ENCODE results near the gene DDX47. TPM values are rescaled to one million over a fixed set of nuclear protein-coding genes. Genes with fewer than 3 reads are reported as not detected.
"Not testable (repeated sequence)": the region's sequence is repeated elsewhere in the genome, so short reads cannot be mapped to it uniquely, and the experiment has no call there.

Gene DDX47
- total RNA-seq, 1 donor from 2014 or later: 85.5 TPM

DNA sequence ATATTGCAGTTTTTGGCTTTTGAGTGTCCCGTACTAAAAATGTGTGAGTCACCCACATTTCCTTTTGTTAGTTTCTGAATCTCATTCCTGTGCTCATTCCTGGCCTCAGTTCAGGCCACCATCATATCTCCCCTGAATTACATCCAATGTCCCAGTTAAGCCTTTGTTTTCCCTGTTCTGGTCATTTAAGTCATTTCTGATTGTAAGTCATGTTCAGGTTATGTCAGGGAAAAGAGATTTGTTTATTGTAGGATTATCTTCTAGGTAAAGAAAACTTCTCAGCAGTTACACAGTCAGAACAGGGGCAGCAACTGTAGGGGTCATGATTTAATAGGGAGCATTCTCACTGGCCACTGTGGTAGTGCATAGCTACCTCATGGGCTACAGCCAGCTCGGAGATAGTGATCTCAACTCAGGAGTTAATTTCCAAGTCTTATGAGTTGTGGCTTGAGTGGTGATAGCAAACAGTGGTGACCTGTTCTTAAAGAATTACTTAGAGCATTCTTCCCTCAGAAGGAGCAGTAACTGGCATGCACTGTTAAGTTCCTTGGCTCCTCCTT lies 6.7 kb downstream of the DDX47 start:
- intact Hi-C loops (cut with micrococcal nuclease): no loop called here

DNA sequence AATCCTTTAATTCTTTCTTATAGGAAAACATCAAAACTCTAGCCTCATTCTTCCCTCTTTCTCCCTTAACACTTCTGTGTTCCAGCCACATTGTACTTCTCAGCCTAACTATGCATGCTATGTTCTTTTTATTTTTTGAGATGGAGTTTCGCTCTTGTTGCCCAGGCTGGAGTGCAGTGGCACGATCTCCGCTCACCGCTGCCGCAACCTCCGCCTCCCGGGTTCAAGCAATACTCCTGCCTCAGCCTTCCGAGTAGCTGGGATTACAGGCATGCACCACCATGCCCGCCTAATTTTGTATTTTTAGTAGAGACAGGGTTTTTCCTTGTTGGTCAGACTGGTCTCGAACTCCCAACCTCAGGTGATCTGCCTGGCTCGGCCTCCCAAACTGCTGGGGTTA lies 7.2 kb downstream of the DDX47 start:
- intact Hi-C loops (cut with micrococcal nuclease): not testable (repeated sequence)

DNA sequence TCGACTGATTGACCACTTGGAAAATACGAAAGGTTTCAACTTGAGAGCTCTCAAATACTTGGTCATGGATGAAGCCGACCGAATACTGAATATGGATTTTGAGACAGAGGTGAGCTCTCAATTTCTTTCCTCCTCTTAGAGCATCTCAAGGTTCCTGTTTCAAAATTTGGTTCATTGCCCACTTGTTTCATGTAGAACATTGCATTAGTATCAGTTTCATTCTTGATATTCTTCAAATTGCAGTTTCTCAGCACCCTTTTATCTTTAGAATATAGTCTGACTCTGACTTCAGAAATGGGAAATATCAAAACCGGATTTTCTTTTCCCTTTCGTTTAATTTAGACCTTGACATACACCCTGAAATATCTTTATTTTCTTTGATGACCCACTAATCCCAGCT lies 8.8 kb downstream of the DDX47 start:
- intact Hi-C loops (cut with micrococcal nuclease): no loop called here

DNA sequence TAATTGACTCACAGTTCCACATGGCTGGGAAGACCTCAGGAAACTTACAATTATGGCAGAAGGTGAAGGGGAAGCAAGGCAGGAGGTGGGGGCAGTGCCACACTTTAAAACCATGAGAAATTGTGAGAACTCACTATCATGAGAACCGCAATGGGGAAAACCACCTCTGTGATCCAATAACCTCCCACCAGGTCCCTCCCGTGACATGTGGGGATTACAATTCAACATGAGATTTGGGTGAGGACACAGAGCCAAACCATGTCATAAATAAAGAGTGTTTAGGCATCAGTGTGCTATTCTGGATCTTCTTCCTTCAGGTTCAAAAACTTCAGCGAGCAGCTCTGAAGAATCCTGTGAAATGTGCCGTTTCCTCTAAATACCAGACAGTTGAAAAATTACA lies 9.7 kb downstream of the DDX47 start:
- intact Hi-C loops (cut with micrococcal nuclease): no loop called here

DNA sequence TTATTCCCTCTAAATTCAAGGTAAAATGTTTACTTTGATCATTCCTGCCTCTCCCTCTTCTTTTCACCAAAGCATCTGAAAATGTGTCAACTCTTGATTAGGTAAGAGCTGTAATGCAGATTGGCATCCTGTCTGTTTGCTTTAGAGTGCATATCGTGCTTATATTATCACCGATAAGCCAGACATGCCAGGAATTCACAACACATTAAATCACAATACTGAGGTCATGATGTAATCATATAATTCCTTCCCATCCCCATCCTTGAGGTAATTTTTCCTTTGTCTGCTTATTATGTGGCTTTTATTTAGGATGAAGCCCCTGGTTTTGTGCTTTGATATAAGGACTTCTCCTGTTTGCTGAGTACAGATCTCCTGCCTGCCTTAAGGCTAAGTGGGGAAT lies 10.2 kb downstream of the DDX47 start:
- intact Hi-C loops (cut with micrococcal nuclease): no loop called here

DNA sequence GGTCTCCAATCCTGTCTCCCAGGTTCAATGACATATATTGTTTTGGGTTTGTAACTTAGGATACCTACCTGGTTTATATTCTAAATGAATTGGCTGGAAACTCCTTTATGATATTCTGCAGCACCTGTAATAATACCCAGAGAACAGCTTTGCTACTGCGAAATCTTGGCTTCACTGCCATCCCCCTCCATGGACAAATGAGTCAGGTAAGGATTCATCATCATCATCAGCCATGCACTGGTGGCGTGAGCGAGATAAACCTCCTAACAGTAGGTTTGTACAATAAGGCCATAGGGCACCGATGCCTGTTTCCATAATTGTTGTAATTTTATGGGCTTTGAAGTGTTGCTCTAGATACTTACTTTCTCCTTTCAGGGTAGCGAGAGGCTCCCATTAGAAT lies 10.7 kb downstream of the DDX47 start:
- intact Hi-C loops (cut with micrococcal nuclease): no loop called here

DNA sequence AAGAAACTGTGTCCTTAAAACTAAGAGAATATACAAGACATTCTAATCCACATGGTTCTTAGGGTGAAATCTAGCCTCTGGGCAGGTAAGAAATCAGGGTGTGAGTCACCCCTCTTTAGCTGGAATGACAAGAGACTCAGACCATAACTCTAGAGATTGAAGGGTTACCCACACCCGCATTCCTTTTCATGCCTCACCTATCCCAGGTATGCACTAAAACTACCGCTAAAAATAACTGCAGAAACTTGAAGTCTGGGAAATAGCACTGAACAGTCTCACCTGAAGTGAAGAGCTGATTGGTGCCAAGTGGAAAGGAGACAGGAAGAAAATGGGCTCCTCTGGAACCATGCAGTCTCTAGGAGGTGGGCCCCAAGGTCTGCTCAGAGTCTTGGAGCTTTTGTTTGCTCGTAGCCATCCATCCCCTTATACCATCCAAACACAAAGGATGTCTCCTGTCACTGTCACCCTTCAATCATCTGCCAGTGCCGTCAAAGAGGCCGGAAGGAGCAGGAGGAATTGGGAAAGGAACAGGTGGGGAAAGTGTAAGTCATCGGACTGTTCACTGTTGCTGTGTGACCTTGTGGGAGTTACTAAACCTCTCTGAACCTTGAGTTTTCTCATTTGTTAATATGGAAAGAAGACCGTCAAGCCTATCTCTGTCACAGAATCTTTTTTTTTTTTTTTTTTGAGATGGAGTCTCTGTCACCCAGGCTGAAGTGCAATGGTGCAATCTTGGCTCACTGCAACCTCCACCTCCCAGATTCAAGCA lies 22.4 kb downstream of the DDX47 start:
- intact Hi-C loops (cut with micrococcal nuclease): no loop called here

DNA sequence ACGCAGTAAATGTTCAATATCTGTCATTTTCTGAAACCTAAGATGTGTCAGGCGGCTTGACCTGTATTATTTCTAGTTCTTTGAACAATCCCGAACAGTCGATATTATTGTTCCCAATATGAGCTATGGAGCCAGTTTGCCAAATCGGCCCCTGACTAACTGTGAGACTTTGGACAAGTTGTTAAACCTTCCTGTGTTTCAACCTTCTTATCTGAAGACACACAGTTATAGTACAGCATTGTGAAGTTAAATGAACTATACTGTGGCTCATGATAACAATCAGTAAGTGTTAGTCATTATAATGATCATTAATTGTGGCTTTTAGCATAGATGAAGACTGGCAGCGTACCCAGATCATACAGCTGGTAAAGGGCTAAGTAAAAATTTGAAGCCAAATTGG lies 23.4 kb downstream of the DDX47 start:
- intact Hi-C loops (cut with micrococcal nuclease): no loop called here

DNA sequence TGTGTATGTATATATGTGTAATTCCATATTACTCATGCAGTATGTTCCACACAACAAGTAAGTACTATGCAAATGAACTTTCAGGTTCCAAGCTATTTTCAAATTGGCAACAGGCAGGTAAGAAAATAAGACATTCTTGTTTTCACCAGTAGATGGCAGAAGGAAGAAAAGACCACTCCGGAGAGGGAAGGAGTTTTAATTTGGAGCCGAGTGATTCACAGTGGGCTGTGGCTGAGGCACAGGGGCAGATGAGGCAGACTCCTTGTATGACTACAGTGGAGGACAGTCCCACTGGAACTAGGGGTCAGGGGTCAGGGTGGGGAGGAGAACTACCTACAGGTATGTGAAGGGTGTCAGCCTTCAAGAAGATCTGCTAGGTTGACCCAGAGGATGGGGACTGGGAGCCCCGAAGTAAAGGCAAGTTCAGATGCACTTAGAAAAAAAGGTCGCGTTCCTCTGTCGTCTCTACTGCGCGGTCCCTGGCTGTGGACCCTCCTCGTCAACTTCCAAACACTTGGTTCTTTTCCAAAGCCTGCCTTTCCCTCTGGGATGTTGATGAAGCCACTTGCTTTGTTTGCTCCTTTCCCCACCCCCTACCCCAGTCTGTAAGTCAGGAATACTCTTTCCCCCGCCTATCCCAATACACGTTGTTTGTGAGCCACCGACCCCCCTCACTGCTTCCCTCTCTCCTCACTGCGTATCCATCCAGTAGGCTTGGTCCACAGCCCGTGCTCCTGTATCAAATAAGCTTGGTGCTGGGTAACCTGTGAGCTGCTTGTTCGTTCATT lies 24.1 kb downstream of the DDX47 start:
- intact Hi-C loops (cut with micrococcal nuclease): no loop called here

DNA sequence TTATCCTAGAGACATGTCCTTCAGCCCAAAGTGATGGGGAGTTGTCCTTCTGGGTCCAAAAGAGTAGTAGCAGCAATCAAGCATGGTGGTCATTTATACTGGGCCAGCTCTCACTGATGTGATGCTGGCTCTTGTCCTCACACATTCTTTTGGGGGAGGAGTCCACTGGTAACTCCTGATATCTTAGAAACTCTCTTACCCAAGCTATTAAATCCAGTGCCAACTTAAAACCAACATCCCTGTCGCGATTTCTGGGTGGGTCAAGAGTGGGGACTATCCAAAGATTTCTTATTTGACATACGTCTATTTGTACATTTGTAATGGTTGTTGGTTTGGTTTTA lies 24.6 kb downstream of the DDX47 start:
- intact Hi-C loops (cut with micrococcal nuclease): no loop called here

DNA sequence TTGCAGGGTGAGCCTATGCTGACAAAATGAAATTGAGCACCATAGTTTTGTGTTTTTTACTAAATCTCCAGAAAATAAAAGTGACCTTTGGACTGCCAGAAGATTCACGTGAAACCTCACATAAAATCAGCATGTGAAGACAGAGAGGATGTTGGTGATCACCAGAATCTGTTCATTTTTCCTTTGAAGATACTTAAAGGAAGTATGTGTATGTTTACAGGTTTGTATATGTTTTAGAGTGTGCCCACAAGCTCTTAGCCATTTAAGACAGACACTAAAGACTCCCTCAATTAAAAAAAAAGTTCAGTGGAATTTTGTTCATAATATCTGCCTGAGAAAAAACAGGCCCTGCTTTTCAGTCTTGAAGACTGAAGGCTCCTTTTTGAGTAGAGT lies 25.9 kb downstream of the DDX47 start:
- intact Hi-C loops (cut with micrococcal nuclease): no loop called here

DNA sequence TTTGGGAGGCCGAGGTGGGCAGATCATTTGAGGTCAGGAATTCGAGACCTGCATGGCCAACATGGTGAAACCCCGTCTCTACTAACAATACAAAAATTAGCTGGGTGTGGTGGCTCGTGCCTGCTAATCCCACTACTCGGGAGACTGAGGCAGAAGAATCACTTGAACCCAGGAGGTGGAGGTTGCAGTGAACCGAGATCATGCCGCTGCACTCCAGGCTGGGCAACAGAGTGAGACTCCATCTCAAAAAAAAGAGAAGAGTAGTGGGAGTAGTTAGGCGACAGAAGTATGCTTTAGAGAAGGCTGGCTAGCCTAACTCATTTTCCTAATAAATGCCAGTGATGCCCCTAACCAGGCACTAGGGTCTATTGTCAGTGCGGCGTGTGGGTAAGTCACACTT lies 26.3 kb downstream of the DDX47 start:
- intact Hi-C loops (cut with micrococcal nuclease): not testable (repeated sequence)

DNA sequence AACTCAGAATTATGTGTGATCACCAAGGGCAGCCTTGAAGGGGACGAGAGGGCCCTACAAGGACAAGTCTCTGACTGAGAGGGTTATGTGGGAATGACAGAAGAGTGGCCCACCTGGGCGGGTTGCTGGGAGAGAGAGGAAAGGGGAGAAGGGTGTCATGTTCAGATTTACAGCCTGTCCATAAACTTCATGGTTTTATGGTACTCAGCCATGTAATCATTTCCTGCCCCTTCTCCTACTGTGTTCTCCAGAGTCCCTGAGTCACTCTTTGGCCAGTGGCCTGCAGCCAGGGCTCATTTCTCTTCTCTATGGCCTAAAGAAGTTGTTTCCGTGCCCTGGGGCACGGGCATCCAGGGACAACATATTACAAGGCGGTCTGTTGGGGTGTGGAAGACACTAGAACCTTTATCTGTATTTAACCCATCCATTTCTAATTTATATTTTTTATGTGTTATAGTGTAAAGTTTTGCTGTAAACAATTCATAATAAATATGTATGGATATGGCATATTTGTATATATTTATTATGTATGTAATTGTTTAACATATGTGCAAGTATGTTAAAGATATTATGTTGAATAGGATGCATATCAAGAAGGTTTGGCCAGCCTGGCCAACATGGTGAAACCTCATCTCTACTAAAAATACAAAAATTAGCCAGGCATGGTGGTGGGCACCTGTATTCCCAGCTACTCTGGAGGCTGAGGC lies 26.9 kb downstream of the DDX47 start:
- intact Hi-C loops (cut with micrococcal nuclease): no loop called here

DNA sequence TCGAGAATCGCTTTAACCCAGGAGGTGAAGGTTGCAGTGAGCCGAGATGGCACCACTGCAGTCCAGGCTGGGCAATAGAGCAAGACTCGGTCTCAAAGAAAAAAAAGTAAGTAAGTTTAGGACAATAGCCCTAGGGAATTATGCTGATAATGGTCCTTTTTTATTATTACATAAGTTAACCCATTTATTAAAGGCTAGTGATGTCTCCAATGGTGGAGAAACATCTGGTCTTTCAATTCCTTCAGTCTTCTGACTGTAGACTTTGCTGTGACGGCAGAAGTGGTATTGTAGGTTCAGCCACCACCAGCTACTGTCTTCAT lies 27.4 kb downstream of the DDX47 start:
- intact Hi-C loops (cut with micrococcal nuclease): no loop called here

DNA sequence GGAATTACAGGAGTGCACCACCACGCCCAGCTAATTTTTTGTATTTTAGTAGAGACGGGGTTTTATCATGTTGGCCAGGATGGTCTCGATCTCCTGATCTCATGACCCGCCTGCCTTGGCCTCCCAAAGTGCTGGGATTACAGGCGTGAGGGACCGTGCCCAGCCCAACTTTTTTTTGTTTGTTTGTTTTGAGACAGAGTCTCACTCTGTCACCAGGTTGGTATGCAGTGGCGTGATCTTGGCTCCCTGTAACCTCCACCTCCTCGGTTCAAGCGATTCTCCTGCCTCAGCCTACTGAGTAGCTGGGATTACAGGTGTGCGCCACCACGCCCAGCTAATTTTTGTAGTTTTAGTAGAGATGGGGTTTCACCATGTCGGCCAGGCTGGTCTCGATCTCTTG lies 28.3 kb downstream of the DDX47 start:
- intact Hi-C loops (cut with micrococcal nuclease): not testable (repeated sequence)

DNA sequence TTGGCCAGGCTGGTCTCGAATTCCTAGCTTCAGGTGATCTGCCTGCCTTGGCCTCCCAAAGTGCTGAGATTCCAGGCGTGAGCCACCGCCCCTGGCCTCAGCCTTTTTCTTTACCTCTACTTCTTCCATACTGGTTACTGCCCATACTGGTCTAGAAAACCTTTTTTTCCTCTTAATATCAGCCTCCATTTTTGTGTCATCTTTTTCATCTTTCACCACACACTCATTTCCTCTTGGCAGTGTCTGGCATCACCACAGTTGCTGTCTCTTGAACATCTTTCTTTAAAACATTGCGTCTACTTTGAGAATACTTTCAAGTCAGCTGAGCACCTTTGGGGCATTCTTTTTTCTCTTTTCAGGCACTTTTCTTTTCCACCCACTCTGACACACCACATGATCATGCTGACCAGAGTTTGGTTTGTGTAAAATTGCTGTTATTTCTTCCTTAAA lies 32.7 kb downstream of the DDX47 start:
- intact Hi-C loops (cut with micrococcal nuclease): no loop called here

DNA sequence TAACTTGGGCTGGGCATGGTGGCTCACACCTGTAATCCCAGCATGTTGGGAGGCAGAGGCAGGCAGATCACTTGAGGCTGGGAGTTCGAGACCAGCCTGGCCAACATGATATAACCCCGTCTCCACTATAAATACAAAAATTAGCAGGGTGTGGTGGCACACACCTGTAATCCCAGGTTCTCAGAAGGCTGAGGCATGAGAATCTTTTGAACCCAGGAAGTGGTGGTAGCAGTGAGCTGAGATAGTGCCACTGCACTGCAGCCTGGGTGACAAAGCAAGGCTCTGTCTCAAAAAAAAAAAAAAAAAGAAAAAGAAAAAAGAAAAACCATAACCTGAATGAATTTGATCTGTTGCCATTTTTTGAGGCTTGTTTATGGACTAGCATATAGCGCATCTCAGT lies 33.6 kb downstream of the DDX47 start:
- intact Hi-C loops (cut with micrococcal nuclease): not testable (repeated sequence)

DNA sequence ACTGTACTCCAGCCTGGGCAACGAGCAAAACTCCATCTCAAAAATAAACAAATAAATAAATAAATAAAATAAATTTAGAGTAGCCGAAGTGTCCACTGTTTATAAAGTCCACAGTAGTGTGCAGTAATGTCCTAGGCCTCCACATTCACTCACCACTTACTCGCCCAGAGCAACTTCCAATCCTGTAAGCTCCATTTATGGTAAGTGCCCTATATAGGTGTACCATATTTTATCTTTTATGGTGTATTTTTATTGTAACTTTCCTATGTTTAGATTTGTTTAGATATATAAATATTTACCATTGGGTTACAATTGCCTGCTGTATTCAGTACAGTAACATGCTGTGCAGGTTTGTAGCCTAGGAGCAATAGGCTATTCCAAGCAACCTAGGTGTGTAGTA lies 40.3 kb downstream of the DDX47 start:
- intact Hi-C loops (cut with micrococcal nuclease): no loop called here

DNA sequence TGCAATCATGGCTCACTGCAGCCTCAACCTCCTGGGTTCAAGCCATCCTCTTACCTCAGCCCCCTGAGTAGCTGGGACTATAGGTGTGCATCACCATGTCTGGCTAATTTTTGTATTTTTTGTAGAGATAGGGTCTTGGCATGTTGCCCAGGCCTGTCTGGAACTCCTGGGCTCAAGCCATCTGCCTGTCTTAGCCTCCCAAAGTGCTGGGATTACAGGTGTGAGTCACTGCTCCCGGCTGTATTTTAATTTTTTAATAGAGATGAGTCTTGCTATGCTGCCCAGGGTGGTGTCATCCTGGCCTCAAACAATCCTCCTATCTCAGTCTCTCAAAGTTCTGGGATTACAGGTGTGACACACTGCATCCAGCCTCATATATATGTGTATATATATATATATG lies 46.5 kb downstream of the DDX47 start:
- intact Hi-C loops (cut with micrococcal nuclease): no loop called here

DNA sequence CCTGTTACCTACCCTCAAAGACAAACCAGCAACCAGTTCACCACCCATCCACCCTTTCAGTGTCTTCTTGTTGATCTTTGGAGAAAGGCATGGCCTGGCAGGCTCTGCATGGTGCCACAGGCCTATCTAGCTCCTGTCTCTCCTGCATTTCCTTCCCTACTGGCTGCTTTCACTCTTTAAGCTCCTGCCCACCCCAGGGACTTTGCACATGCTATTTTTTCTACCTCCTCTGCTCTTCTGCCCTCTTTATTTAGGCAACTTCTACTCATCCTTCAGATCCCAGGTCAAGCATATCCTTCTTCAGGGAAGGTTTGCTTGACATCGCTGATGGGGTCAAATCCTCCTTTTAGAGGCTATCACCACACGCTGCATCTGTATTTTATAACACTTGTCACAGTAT lies 51.1 kb downstream of the DDX47 start:
- intact Hi-C loops (cut with micrococcal nuclease): no loop called here

DNA sequence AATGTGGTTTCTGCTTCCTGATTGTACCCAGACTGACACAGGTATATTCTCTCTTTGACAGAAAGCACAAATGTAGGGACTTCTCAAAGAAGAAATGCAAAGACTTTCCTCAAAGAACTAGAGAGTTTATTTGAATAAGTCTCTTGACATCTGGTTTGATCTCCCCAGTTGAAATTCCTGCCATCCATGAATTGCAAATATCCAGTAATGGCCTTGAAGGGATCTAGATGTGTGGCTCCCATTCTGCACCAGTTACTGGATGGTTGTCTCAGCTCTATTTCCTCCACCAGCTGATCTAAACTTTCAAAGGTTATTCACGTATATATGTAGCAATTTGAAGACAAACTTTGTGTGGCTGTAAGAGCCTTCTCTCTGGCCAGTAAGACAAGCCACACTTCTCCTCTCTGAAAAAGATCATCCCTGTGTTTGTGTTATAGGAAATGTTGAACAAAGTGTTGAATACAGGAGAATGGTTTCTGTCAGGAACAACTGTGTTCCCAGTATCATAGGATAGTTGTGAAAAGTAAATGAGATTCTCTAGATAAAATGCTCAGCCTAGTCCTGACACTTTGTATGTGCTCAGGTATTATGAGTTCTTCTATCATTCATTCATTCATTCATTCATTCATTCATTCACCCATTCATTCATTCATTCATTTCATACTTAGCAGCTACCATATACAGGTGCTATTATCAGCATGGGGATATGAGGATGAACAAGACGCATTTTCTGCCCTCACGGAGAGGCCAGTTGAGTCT lies 55.5 kb downstream of the DDX47 start:
- intact Hi-C loops (cut with micrococcal nuclease): no loop called here

All from T-helper 2 cell treated with Interferon-gamma antibody and Interleukin-4, amounts not matched to agents 100 ng/mL and 5 ng/mL, for 36 hours (primary cell).